Activated T-helper 17 cell treated with anti-CD3 and anti-CD28 coated beads, Interleukin-2, amount 50 U/mL, for 72 hours (primary cell): ENCODE results near the gene MAN1C1. TPM values are rescaled to one million over a fixed set of nuclear protein-coding genes. Genes with fewer than 3 reads are reported as not detected.
A peak's percentile ranks its signal among the peaks of the same experiment; 100 is the strongest.

Experiments
- ATAC-seq: fragments of 150-1000 bp; cut with Tn5 transposase; replicated peaks from 2 replicates; pipeline ENCODE4 v1.10.0; 2021; ENCODE audit warnings: mild to moderate bottlenecking, moderate library complexity
- H3K27ac Mint-ChIP-seq: one replicate; pipeline ENCODE4 v1.8.0; 2022; ENCODE audit warnings: mixed read lengths
- H3K27me3 Mint-ChIP-seq: one replicate; pipeline ENCODE4 v1.8.0; 2022; ENCODE audit warnings: mixed read lengths
- H3K36me3 Mint-ChIP-seq: one replicate; pipeline ENCODE4 v1.8.0; 2022; ENCODE audit warnings: low read depth, mild to moderate bottlenecking, mixed read lengths
- H3K4me1 Mint-ChIP-seq: one replicate; pipeline ENCODE4 v1.8.0; 2022; ENCODE audit warnings: mixed read lengths
- H3K4me3 Mint-ChIP-seq: one replicate; pipeline ENCODE4 v1.8.0; 2022; ENCODE audit warnings: mild to moderate bottlenecking, mixed read lengths
- H3K9me3 Mint-ChIP-seq: one replicate; pipeline ENCODE4 v1.8.0; 2022; ENCODE audit warnings: mixed read lengths
- total RNA-seq, 2 donors: library from RNA; stranded (reverse); gene quantifications; one replicate each; pipeline ENCODE4 v1.2.3, GENCODE V29; 2022

The MAN1C1 gene
- total RNA-seq, 2 donors from 2014 or later = 6.2 to 7.7 TPM

DNA sequence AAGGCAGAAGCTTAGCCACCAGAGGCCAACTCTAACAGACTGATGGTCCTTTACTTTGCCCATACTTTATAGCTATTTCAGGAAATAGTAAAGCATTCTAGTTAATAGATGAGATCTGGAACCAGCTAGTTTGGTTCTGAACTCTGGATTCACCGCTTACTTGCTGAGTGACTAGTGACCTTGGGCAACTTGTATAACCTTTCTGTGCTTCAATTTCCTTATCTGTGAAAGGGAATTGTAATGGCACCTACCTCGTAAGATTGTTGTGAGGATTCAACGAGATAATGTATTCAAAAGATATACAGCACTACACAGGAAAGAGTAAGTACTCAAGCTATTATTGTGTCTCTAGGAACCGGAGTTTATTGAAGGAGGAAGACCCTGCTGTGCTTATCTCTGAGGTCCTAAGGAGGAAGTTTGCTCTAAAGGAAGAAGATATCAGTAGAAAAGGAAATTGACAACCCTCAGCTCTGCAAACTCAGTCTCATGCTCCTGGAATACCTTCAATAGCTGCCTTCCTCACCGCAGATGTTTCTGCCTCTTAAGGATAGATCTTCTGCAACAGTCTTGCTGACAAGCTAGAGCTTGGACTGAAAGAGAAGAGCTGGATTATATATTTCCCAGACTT, 215.1 kb downstream of the MAN1C1 start:
- Mint-ChIP-seq H3K27me3 (no peaks in the 10 kb centered on the region), H3K27ac (peak overlapping the region; percentile 50), H3K36me3 (peaks cover 92% of the 10 kb centered on the region), H3K4me3 (no peak overlapping the region), H3K4me1 (peaks cover 4% of the 10 kb centered on the region), H3K9me3 (no peaks in the 10 kb centered on the region)
- ATAC-seq = no peak

DNA sequence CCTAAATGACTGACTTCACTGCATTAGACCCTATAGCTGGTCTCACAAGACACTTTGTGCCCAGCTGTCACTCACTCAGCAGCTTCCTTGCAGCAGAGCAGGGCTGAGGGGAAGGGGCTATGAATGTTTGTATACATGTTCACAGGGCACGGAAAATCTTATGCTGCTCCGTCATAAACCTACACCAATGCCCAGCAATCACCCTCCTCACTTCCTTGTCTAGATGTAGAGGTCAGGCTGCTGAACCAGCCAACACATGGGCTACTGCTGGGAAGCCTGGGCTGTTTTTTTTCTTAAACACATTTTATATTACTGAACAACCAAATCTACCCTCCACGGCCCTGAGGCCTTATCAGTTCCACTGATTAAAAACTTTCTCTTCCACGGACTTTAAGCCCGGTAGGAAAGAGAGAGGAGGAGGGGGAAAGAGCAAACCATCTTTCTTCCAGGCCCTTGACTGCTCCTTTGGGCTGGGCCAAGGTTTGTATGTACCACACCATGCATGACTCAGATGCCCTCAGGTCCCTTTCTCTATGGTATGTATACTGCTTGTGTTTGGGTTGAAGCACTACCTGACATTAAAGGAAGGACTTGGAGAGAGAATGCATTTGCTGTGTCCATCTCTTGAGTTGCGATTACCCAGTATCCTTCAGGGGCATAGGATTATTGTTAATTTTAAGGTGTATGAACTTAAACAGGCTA, 215.9 kb downstream of the MAN1C1 start:
- H3K4me1 Mint-ChIP-seq = peaks cover 4% of the 10 kb centered on the region
- H3K4me3 Mint-ChIP-seq = no peak overlapping the region
- H3K27me3 Mint-ChIP-seq = no peaks in the 10 kb centered on the region
- no peak for ATAC-seq
- no peak overlapping the region for H3K27ac Mint-ChIP-seq
- H3K36me3 Mint-ChIP-seq = peaks cover 84% of the 10 kb centered on the region
- no peaks in the 10 kb centered on the region for H3K9me3 Mint-ChIP-seq

DNA sequence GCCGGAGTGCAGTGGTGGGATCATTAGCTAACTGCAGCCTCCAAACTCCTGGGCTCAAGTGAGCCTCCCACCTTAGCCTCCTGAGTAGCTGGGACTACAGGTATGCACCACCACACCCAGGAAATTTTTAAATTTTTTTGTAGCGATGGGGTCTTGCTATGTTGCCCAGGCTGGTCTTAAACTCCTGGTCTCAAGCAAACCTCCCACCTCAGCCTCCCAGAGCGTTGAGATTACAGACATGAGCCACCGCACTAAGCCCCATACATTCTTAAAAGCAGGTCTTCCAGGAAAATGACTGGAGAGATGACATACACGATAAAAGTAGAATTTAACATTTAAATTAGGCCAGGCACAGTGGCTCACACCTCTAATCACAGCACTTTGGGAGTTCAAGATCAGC, 216.6 kb downstream of the MAN1C1 start:
- H3K4me3 Mint-ChIP-seq = no peak overlapping the region
- no peak for ATAC-seq
- H3K36me3 Mint-ChIP-seq = peaks cover 77% of the 10 kb centered on the region
- H3K4me1 Mint-ChIP-seq = peaks cover 4% of the 10 kb centered on the region
- H3K27ac Mint-ChIP-seq = no peak overlapping the region
- H3K9me3 Mint-ChIP-seq = no peaks in the 10 kb centered on the region
- no peaks in the 10 kb centered on the region for H3K27me3 Mint-ChIP-seq

Other genes with a start within 250 kb of the MAN1C1 start
- gene RHCE, start 196.0 kb upstream of the MAN1C1 start, total RNA-seq = 1 to 10 TPM in 1 of 2 donors, not detected in 1; 1.3 TPM
- 10 to 100 TPM; 12.4 to 18.8 TPM for gene MACO1, start 185.9 kb upstream of the MAN1C1 start, total RNA-seq
- 10 to 100 TPM in 1 of 2 donors, 1 to 10 TPM in 1; 6.7 to 10.3 TPM for gene LDLRAP1, start 73.2 kb upstream of the MAN1C1 start, total RNA-seq
- gene SELENON, start 183.4 kb downstream of the MAN1C1 start, total RNA-seq = 10 to 100 TPM; 10.2 to 13.2 TPM
- 10 to 100 TPM; 39.6 to 58.8 TPM for gene MTFR1L, start 203.2 kb downstream of the MAN1C1 start, total RNA-seq
- gene AUNIP, start 242.7 kb downstream of the MAN1C1 start, total RNA-seq = 1 to 10 TPM; 3.7 to 7.2 TPM